GM12878 (cell line): Measurements from ENCODE around the gene RCL1. TPM values are rescaled to one million over a fixed set of nuclear protein-coding genes. Genes with fewer than 3 reads are reported as not detected.
A peak's percentile ranks its signal among the peaks of the same experiment; 100 is the strongest.

Source experiments
- ATAC-seq: fragments of 200-7000 bp; cut with Tn5 transposase; 3 replicates; pipeline ENCODE4 v1.9.1; 2020; ENCODE audit warnings: mild to moderate bottlenecking, moderate library complexity
- BruUV-seq: library from RNA; stranded (reverse); fragments of 400-500 nt; replicated peaks from 2 replicates; lab custom pipeline; 2021; lab: Mats Ljungman, UMichigan
- CTCF ChIA-PET: fragments of 300-600 bp; sonication (Branson Sonifier 250); formaldehyde crosslinking; extraction: SDS; loops from one replicate; lab custom pipeline; 2021; ENCODE audit warnings: inconsistent platforms; lab: Yijun Ruan, JAX
- POLR2A ChIA-PET: fragments of 350-600 bp; formaldehyde crosslinking; extraction: SDS; loops from one replicate; lab custom pipeline; 2021; ENCODE audit warnings: inconsistent platforms; lab: Charles Lee
- RAD21 ChIA-PET: fragments of 300-600 bp; sonication (Branson Sonifier 250); formaldehyde crosslinking; loops from one replicate; lab custom pipeline; 2023; ENCODE audit warnings: antibody characterized with exemption; ENCODE audit not compliant: unreplicated experiment; lab: Charles Lee
- SMC1A ChIA-PET: fragments of 300-600 bp; sonication (Branson Sonifier 250); formaldehyde crosslinking; loops from one replicate; lab custom pipeline; 2023; ENCODE audit not compliant: unreplicated experiment, uncharacterized antibody; lab: Charles Lee
- DNase-seq: peaks from one replicate; pipeline ENCODE4 v3.0.0-alpha.2; 2011; ENCODE audit warnings: low read depth, low spot score
- FAIRE-seq: peaks from 3 replicates; lab custom pipeline; 2011; peaks lifted over from hg19 to GRCh38; lab: Jason Lieb, UNC
- H2AFZ ChIP-seq: 2 replicates; pipeline ENCODE4 v1.6.0; 2011; ENCODE audit warnings: low read depth, low read length, control low read depth; ENCODE audit not compliant: control insufficient read depth
- H3K27ac ChIP-seq: 2 replicates; pipeline ENCODE4 v1.5.1; 2011; ENCODE audit warnings: control low read depth; ENCODE audit not compliant: control insufficient read depth, insufficient read depth
- H3K27me3 ChIP-seq, 2 experiments: replicated peaks in 1 of 2; 2 replicates each; pipeline versions ENCODE4 v1.6.0 to v1.6.1; 2011; ENCODE audit warnings: low read length in 1 of 2; ENCODE audit not compliant: control insufficient read depth in 2 of 2, insufficient read depth in 2 of 2
- H3K36me3 ChIP-seq, 2 experiments: 2 replicates each; pipeline ENCODE4 v1.5.1; 2011; ENCODE audit warnings: low read length in 1 of 2; ENCODE audit not compliant: control insufficient read depth in 2 of 2, insufficient read depth in 2 of 2
- H3K4me1 ChIP-seq: 2 replicates; pipeline ENCODE4 v1.6.1; 2011; ENCODE audit warnings: mild to moderate bottlenecking, low read length, moderate library complexity, mixed read lengths; ENCODE audit not compliant: control insufficient read depth, insufficient read depth
- H3K4me2 ChIP-seq: 2 replicates; pipeline ENCODE4 v1.6.0; 2011; ENCODE audit warnings: control low read depth; ENCODE audit not compliant: control insufficient read depth, insufficient read depth
- H3K4me3 ChIP-seq: fragments of 200-600 bp; sonication (generic); 2 replicates; pipeline ENCODE4 v1.5.1; 2016
- H3K79me2 ChIP-seq: 2 replicates; pipeline ENCODE4 v1.6.0; 2011; ENCODE audit warnings: low read length; ENCODE audit not compliant: control insufficient read depth, insufficient read depth
- H3K9ac ChIP-seq: 2 replicates; pipeline ENCODE4 v1.8.0; 2011; ENCODE audit warnings: low read length, control low read depth, mixed read lengths; ENCODE audit not compliant: control insufficient read depth, insufficient read depth
- H3K9me3 ChIP-seq: replicated peaks from 3 replicates; pipeline ENCODE4 v1.5.1; 2011; ENCODE audit warnings: mild to moderate bottlenecking, low read length; ENCODE audit not compliant: control insufficient read depth, insufficient read depth
- H4K20me1 ChIP-seq: 2 replicates; pipeline ENCODE4 v1.6.0; 2011; ENCODE audit not compliant: control insufficient read depth, insufficient read depth
- BACH1 ChIP-seq: fragments of 450-650 bp; IDR thresholded peaks from 2 replicates; pipeline ENCODE4 v1.6.1; 2017; ENCODE audit warnings: mild to moderate bottlenecking, borderline replicate concordance
- CHD2 ChIP-seq: IDR thresholded peaks from 2 replicates; pipeline ENCODE4 v1.6.1; 2011; ENCODE audit warnings: low read depth, low read length, improper control_type of control experiment, borderline replicate concordance
- CREB1 ChIP-seq: IDR thresholded peaks from 2 replicates; pipeline ENCODE4 v1.6.1; 2012; ENCODE audit warnings: low read depth, mild to moderate bottlenecking, inconsistent platforms
- CREM ChIP-seq: IDR thresholded peaks from 2 replicates; pipeline ENCODE4 v1.6.1; 2014; ENCODE audit warnings: antibody characterized with exemption, low read depth
- DPF2 ChIP-seq: fragments of 450-650 bp; IDR thresholded peaks from 2 replicates; pipeline ENCODE4 v1.6.1; 2017; ENCODE audit warnings: mild to moderate bottlenecking
- E2F4 ChIP-seq: IDR thresholded peaks from 2 replicates; pipeline ENCODE4 v1.6.1; 2012; ENCODE audit warnings: low read depth, low read length, improper control_type of control experiment
- EGR1 ChIP-seq, 2 experiments: IDR thresholded peaks; 1 replicate in 1 of 2; 2 replicates in 1 of 2; pipeline ENCODE4 v1.6.1; 2011 to 2012; ENCODE audit warnings: low read depth in 2 of 2, low read length in 2 of 2, borderline replicate concordance in 1 of 2, mild to moderate bottlenecking in 1 of 2, moderate library complexity in 1 of 2
- ESRRA ChIP-seq: IDR thresholded peaks from 2 replicates; pipeline ENCODE4 v1.6.1; 2012; ENCODE audit warnings: mild to moderate bottlenecking, low read length, improper control_type of control experiment
- FOXK2 ChIP-seq: fragments of 450-650 bp; IDR thresholded peaks from 2 replicates; pipeline ENCODE4 v1.6.1; 2017; ENCODE audit warnings: mild to moderate bottlenecking, moderate library complexity
- GATAD2B ChIP-seq: fragments of 450-650 bp; conservative IDR thresholded peaks from 2 replicates; pipeline ENCODE4 v1.6.1; 2017; ENCODE audit warnings: low read depth, mild to moderate bottlenecking, moderate library complexity
- IRF4 ChIP-seq: IDR thresholded peaks from 2 replicates; pipeline ENCODE4 v1.6.1; 2011; ENCODE audit warnings: low read depth, low read length
- JUNB ChIP-seq: IDR thresholded peaks from 2 replicates; pipeline ENCODE4 v1.6.1; 2016; ENCODE audit warnings: antibody characterized with exemption, mild to moderate bottlenecking
- NFIC ChIP-seq: IDR thresholded peaks from 2 replicates; pipeline ENCODE4 v1.6.1; 2012; ENCODE audit warnings: low read depth, mild to moderate bottlenecking, inconsistent platforms, low read length, moderate library complexity
- PKNOX1 ChIP-seq: fragments of 450-650 bp; IDR thresholded peaks from 2 replicates; pipeline ENCODE4 v1.6.1; 2016; ENCODE audit warnings: mild to moderate bottlenecking
- POLR2AphosphoS5 ChIP-seq: IDR thresholded peaks from 2 replicates; pipeline ENCODE4 v1.6.1; 2011; ENCODE audit warnings: mild to moderate bottlenecking, low read length, inconsistent platforms
- RUNX3 ChIP-seq: IDR thresholded peaks from 2 replicates; pipeline ENCODE4 v1.6.1; 2012; ENCODE audit warnings: low read length, inconsistent platforms
- SIX5 ChIP-seq: IDR thresholded peaks from 2 replicates; pipeline ENCODE4 v1.6.1; 2011; ENCODE audit warnings: mild to moderate bottlenecking, low read depth, low read length, moderate library complexity; ENCODE audit not compliant: severe bottlenecking
- SUPT20H ChIP-seq: IDR thresholded peaks from 2 replicates; pipeline ENCODE4 v1.6.1; 2011; ENCODE audit warnings: low read depth, mild to moderate bottlenecking, low read length, moderate library complexity, borderline replicate concordance; ENCODE audit not compliant: control insufficient read depth
- TBL1XR1 ChIP-seq: IDR thresholded peaks from 2 replicates; pipeline ENCODE4 v1.6.1; 2012; ENCODE audit warnings: low read depth, low read length, improper control_type of control experiment
- YY1 ChIP-seq: IDR thresholded peaks from 2 replicates; pipeline ENCODE4 v1.6.1; 2011; ENCODE audit warnings: low read depth, mild to moderate bottlenecking, low read length
- WGBS: methylation state at CpG from one replicate; pipeline ENCODE4 v1.1.6; 2016; ENCODE audit warnings: low lambda C conversion rate; ENCODE audit not compliant: insufficient replicate concordance, insufficient coverage; ENCODE audit errors: missing lambda C conversion rate; 5-methylcytosine and 5-hydroxymethylcytosine counted together
- in situ Hi-C: fragments of 300-500 bp; cut with MboI; formaldehyde crosslinking; loops from 9 replicates; pipeline ENCODE4 v1.14.3; 2018; ENCODE audit warnings: mixed read lengths
- intact Hi-C: fragments of 100-400 bp; cut with micrococcal nuclease; formaldehyde crosslinking; loops from one replicate; pipeline ENCODE4 v1.14.2; 2022; ENCODE audit not compliant: unreplicated experiment
- polyA plus RNA-seq, 11 experiments: library from polyadenylated mRNA; depleted of rRNA in 4 of 11; unstranded in 6 of 11; stranded (reverse) in 5 of 11; fragments of >200 nt; fragmentation: Nextera tagmentation in 4 of 11; fragmentation: Illumina TruSeq in 1 of 11; extraction: Ambion mirVana in 4 of 11; extraction: Trizol in 1 of 11; gene quantifications; 1 replicate in 1 of 11; 2 replicates in 10 of 11; pipeline versions ENCODE4 v1.2.1 to v1.2.3, GENCODE V29; 2011 to 2016; ENCODE audit warnings: inconsistent platforms in 2 of 11, missing spikeins in 2 of 11, low read depth in 1 of 11
- total RNA-seq, 4 experiments: library from RNA; depleted of rRNA in 3 of 4; stranded (reverse); fragments of >200 nt in 3 of 4; fragmentation: Illumina TruSeq in 1 of 4; extraction: Trizol in 1 of 4; gene quantifications; 2 replicates each; pipeline versions ENCODE4 v1.2.1 to v1.2.3, GENCODE V29; 2013 to 2021

The RCL1 gene
- total and polyA plus RNA-seq, 10 of the 15 experiments (the other 5 are each of a cell fraction or from before 2014, with no cell fraction given) = 21.1 to 46.8 (median 30.5) TPM

DNA sequence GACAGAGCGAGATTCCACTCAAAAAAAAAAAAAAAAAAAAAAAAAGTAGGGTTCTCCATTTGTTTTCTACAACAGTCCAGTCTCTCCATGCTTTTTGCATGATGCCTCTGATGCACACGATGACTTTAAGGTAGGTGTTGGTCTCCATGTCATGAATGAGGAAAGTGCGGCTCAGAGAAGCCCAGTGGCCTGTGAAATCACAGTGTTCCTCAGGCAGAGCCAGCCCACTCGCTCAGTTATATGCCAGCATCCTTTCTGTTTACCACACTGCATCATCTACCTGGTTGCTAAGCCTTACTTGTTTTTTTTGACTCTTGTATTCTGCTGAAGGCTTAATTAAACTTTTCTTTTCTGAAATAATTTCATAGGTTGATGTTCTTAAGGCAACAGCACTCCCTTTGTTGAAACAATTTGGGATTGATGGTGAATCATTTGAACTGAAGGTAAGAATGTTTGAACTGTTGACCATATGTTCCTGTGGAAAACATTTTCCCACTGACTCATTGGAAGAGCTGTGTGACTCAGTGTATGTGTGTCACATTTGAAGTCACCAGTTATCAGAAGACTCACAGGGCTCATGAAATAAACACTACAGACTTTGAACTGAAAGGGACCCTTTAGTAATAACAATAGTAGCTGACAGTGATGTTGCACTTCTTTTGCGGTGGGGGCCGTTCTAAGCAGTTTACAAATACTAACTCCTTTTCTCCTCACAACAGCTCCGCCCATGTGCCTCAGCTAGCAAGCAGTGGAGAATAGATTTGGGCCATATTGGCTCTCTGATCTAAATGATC, 40.2 kb downstream of the RCL1 start:
- POLR2A ChIA-PET = interaction anchor here (0.6 kb wide), 1 partner anchor 767 kb away, joined by 4 read pairs; no protein-coding TSS in a partner anchor
- SMC1A ChIA-PET = interaction anchor here (0.9 to 1.3 kb wide), 2 partner anchors 10 to 579 kb away, joined by 3 read pairs; no protein-coding TSS in a partner anchor
- H3K36me3 ChIP-seq = peaks cover 18 to 35% of the 10 kb centered on the region in 2 experiments
- BruUV-seq = no TSS peak
- ATAC-seq = no peak
- RAD21 ChIA-PET = no interaction called here
- no peak for FAIRE-seq
- no peaks in the 10 kb centered on the region for H3K9me3 ChIP-seq
- H3K4me1 ChIP-seq = no peaks in the 10 kb centered on the region
- H3K27ac ChIP-seq = no peak overlapping the region
- no peak for DNase-seq
- no peak overlapping the region for H3K9ac ChIP-seq
- no peak overlapping the region for H3K4me2 ChIP-seq
- intact Hi-C loops (loop anchor here (5.0 kb wide), 1 partner anchor 71 kb away; no protein-coding TSS in a partner anchor), in situ Hi-C loops (no loop called here)
- H2AFZ ChIP-seq = no peak overlapping the region
- no peaks in the 10 kb centered on the region for H3K27me3 ChIP-seq
- CTCF ChIA-PET = no interaction called here
- H3K79me2 ChIP-seq = peaks cover 3% of the 10 kb centered on the region
- 53% methylated on average over 6 of the region's 7 CpGs for WGBS
- no peaks in the 10 kb centered on the region for H4K20me1 ChIP-seq
- H3K4me3 ChIP-seq = no peak overlapping the region
- TF ChIP-seq IRF4 (no peak; the same call in 1 of the 2 replicates), CHD2 (no peak), NFIC (peak; percentile 58; the same call in 1 of the 2 replicates), ESRRA (no peak), SUPT20H (no peak), TBL1XR1 (no peak), GATAD2B (no peak), POLR2AphosphoS5 (no peak), CREM (0 out of 2 replicates have a peak, but pooled peaks have one; percentile 26), PKNOX1 (no peak), RUNX3 (peak; percentile 66), SIX5 (no peak), CREB1 (0 out of 2 replicates have a peak, but pooled peaks have one; percentile 24), BACH1 (no peak), E2F4 (no peak), FOXK2 (no peak), EGR1 (IDR thresholded peaks at IDR 0.05; ENCODE audit: borderline replicate concordance in 1 of 2, low read depth in 2 of 2, low read length in 2 of 2) (no peak), YY1 (no peak), JUNB (peak; percentile 79), DPF2 (no peak)
